Endothelial cell of umbilical vein (primary cell): Measurements from ENCODE around the gene TMEM109. TPM values are rescaled to one million over a fixed set of nuclear protein-coding genes. Genes with fewer than 3 reads are reported as not detected.

Experiments
- BruUV-seq: library from RNA; stranded (reverse); fragments of 400-500 nt; replicated peaks from 2 replicates; lab custom pipeline; 2021; lab: Mats Ljungman, UMichigan
- CTCF ChIA-PET: fragments of 300-600, 350-600 bp; sonication (Branson Sonifier 250); formaldehyde crosslinking; loops from one replicate; lab custom pipeline; 2021; ENCODE audit warnings: antibody characterized with exemption, inconsistent platforms; lab: Charles Lee
- POLR2A ChIA-PET: fragments of 300-600, 350-600 bp; sonication (Branson Sonifier 250); formaldehyde crosslinking; loops from one replicate; lab custom pipeline; 2021; ENCODE audit warnings: antibody characterized with exemption, inconsistent platforms; lab: Charles Lee
- DNase-seq: peaks from one replicate; pipeline ENCODE4 v3.0.0-alpha.2; 2011; ENCODE audit warnings: low read depth, low spot score
- FAIRE-seq: peaks from 2 replicates; lab custom pipeline; 2011; peaks lifted over from hg19 to GRCh38; lab: Jason Lieb, UNC
- H2AFZ ChIP-seq: 2 replicates; pipeline ENCODE4 v1.6.0; 2012; ENCODE audit warnings: low read depth, low read length, control low read depth, inconsistent platforms
- H3K27ac ChIP-seq: 2 replicates; pipeline ENCODE4 v1.5.1; 2011; ENCODE audit warnings: low read depth, mild to moderate bottlenecking, control low read depth, low read length, moderate library complexity; ENCODE audit not compliant: insufficient read depth
- H3K27me3 ChIP-seq, 2 experiments: 2 replicates each; pipeline versions ENCODE4 v1.6.0 to v1.6.1; 2011; ENCODE audit warnings: low read length in 2 of 2, mixed read lengths in 1 of 2; ENCODE audit not compliant: control insufficient read depth in 2 of 2, insufficient read depth in 2 of 2
- H3K36me3 ChIP-seq, 2 experiments: 2 replicates in 1 of 2; 3 replicates in 1 of 2; pipeline ENCODE4 v1.5.1; 2011; ENCODE audit warnings: low read length in 2 of 2, mild to moderate bottlenecking in 1 of 2, moderate library complexity in 1 of 2; ENCODE audit not compliant: control insufficient read depth in 2 of 2, insufficient read depth in 2 of 2; ENCODE audit errors: extremely low read depth in 1 of 2
- H3K4me1 ChIP-seq: 3 replicates; pipeline ENCODE4 v1.5.1; 2011; ENCODE audit warnings: mild to moderate bottlenecking, low read length; ENCODE audit not compliant: control insufficient read depth, insufficient read depth; ENCODE audit errors: extremely low read depth
- H3K4me2 ChIP-seq: 2 replicates; pipeline ENCODE4 v1.6.1; 2011; ENCODE audit warnings: low read length, control low read depth, mixed read lengths; ENCODE audit not compliant: insufficient read depth
- H3K4me3 ChIP-seq, 3 experiments: fragments of 200-600 bp in 1 of 3; sonication (generic), shearing (Covaris generic) in 1 of 3; replicated peaks in 1 of 3; 2 replicates each; pipeline ENCODE4 v1.5.1; 2011 to 2016; ENCODE audit warnings: control low read depth in 3 of 3, low read length in 3 of 3, mild to moderate bottlenecking in 2 of 3, inconsistent platforms in 1 of 3, low read depth in 1 of 3, moderate library complexity in 1 of 3; ENCODE audit not compliant: insufficient read depth in 1 of 3
- H3K79me2 ChIP-seq: 2 replicates; pipeline ENCODE4 v1.6.0; 2012; ENCODE audit warnings: low read length, inconsistent platforms; ENCODE audit not compliant: control insufficient read depth, insufficient read depth
- H3K9ac ChIP-seq: replicated peaks from 2 replicates; pipeline ENCODE3; 2011; ENCODE audit warnings: low read length, control low read depth; ENCODE audit not compliant: insufficient read depth; ENCODE audit errors: extremely low read depth
- H3K9me1 ChIP-seq: replicated peaks from 3 replicates; pipeline ENCODE4 v1.6.0; 2011; ENCODE audit warnings: mild to moderate bottlenecking, low read length; ENCODE audit not compliant: control insufficient read depth, insufficient read depth; ENCODE audit errors: extremely low read depth
- H3K9me3 ChIP-seq: replicated peaks from 2 replicates; pipeline ENCODE4 v1.5.1; 2012; ENCODE audit warnings: low read length, inconsistent platforms; ENCODE audit not compliant: control insufficient read depth, insufficient read depth
- H4K20me1 ChIP-seq: replicated peaks from 2 replicates; pipeline ENCODE3; 2011; ENCODE audit warnings: mild to moderate bottlenecking, low read length; ENCODE audit not compliant: control insufficient read depth, insufficient read depth; ENCODE audit errors: extremely low read depth
- CTCF ChIP-seq, 2 donors: IDR thresholded peaks; 1 replicate in 1 of 2; 2 replicates in 1 of 2; pipeline ENCODE4 v1.5.1; 2011; ENCODE audit warnings: low read length in 2 of 2, mild to moderate bottlenecking in 2 of 2, moderate library complexity in 2 of 2, control low read depth in 1 of 2, inconsistent platforms in 1 of 2, low read depth in 1 of 2; ENCODE audit not compliant: insufficient read depth in 1 of 2; ENCODE audit errors: extremely low read depth in 1 of 2
- EZH2 ChIP-seq: IDR thresholded peaks from 2 replicates; pipeline ENCODE4 v1.6.1; 2012; ENCODE audit warnings: borderline replicate concordance, low read depth, mild to moderate bottlenecking, moderate library complexity, low read length, inconsistent platforms; ENCODE audit not compliant: severe bottlenecking
- FOS ChIP-seq: IDR thresholded peaks from 2 replicates; pipeline ENCODE4 v1.6.1; 2011; ENCODE audit warnings: mild to moderate bottlenecking, low read length, moderate library complexity, borderline replicate concordance; ENCODE audit not compliant: insufficient read depth
- GATA2 ChIP-seq: IDR thresholded peaks from 2 replicates; pipeline ENCODE4 v1.7.0; 2011; ENCODE audit warnings: low read depth, mild to moderate bottlenecking, moderate library complexity, mixed read lengths, low read length; ENCODE audit not compliant: insufficient read length, insufficient read depth
- JUN ChIP-seq: IDR thresholded peaks from 2 replicates; pipeline ENCODE4 v1.6.1; 2011; ENCODE audit warnings: borderline replicate concordance, low read depth; ENCODE audit not compliant: insufficient read length, insufficient read depth
- MYC ChIP-seq: IDR thresholded peaks from one replicate; pipeline ENCODE4 v1.6.1; 2011; ENCODE audit warnings: mild to moderate bottlenecking, low read depth, low read length
- POLR2A ChIP-seq: IDR thresholded peaks from 2 replicates; pipeline ENCODE4 v1.6.1; 2012; ENCODE audit warnings: low read depth, mild to moderate bottlenecking, control low read depth, low read length
- POLR2AphosphoS5 ChIP-seq: IDR thresholded peaks from 2 replicates; pipeline ENCODE4 v1.6.1; 2012; ENCODE audit warnings: low read depth, mild to moderate bottlenecking, control low read depth, low read length, moderate library complexity; ENCODE audit not compliant: insufficient read depth
- dilution Hi-C: fragments of 300-500 bp; cut with MboI; formaldehyde crosslinking; loops from one replicate; pipeline ENCODE4 v1.15.0; 2019; ENCODE audit warnings: low sequenced_read_pairs; ENCODE audit not compliant: extremely low pct_ligation_motif_present
- intact Hi-C: fragments of 100-400 bp; cut with micrococcal nuclease; formaldehyde crosslinking; loops from one replicate; pipeline ENCODE4 v1.10.0; 2022
- polyA plus RNA-seq, 4 experiments: library from polyadenylated mRNA; depleted of rRNA in 3 of 4; stranded (reverse) in 3 of 4; unstranded in 1 of 4; fragments of >200 nt; gene quantifications; 2 replicates each; pipeline versions ENCODE4 v1.2.1 to v1.2.3, GENCODE V29; 2011 to 2012; ENCODE audit warnings: missing spikeins in 1 of 4
- total RNA-seq: library from RNA; stranded (reverse); gene quantifications from 2 replicates; pipeline ENCODE4 v1.2.3, GENCODE V29; 2021
- TF ChIP-seq, protein P1 (sequence below): IDR thresholded peaks from 2 replicates; pipeline ENCODE4 v1.6.1; 2011; ENCODE audit not compliant: insufficient read depth, insufficient read length

TMEM109 gene
- total and polyA plus RNA-seq, 2 donors (not counting 3 experiments of a cell fraction or from before 2014, with no cell fraction given) = 143 to 192 TPM

- H3K36me3 ChIP-seq = no peaks in the 10 kb centered on the region
- TF ChIP-seq JUN (no peak), CTCF (IDR thresholded peaks at IDR 0.05; ENCODE audit: extremely low read depth in 1 of 2, insufficient read depth in 1 of 2, low read depth in 1 of 2, low read length in 2 of 2) (no peak), EZH2 (no peak), POLR2AphosphoS5 (no peak), FOS (no peak), MYC (no peak), GATA2 (no peak), POLR2A (no peak)
- TF ChIP-seq, protein P1, sequence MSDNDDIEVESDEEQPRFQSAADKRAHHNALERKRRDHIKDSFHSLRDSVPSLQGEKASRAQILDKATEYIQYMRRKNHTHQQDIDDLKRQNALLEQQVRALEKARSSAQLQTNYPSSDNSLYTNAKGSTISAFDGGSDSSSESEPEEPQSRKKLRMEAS = no peak
- no peak overlapping the region for H3K9ac ChIP-seq
- peak overlapping the region; percentile 96 for H2AFZ ChIP-seq
- peaks cover 0 to 6% of the 10 kb centered on the region in 2 experiments for H3K27me3 ChIP-seq
- no TSS peak for BruUV-seq
- H3K4me3 ChIP-seq = no peak overlapping the region
- dilution Hi-C loops = no loop called here
- H3K79me2 ChIP-seq = peaks cover 28% of the 10 kb centered on the region
- H3K4me2 ChIP-seq = no peak overlapping the region
- H3K9me1 ChIP-seq = no peaks in the 10 kb centered on the region
- intact Hi-C loops = loop anchor here (10.0 kb wide), 1 partner anchor 222 kb away; no protein-coding TSS in a partner anchor
- FAIRE-seq = no peak
- no peak overlapping the region for H3K27ac ChIP-seq
- H3K9me3 ChIP-seq = no peaks in the 10 kb centered on the region
- ChIA-PET CTCF (interaction anchor here (0.6 to 4.8 kb wide), 3 partner anchors 13 to 203 kb away, joined by 3 to 32 read pairs (median 4); no protein-coding TSS in a partner anchor), POLR2A (no interaction called here)
- peaks cover 25% of the 10 kb centered on the region for H3K4me1 ChIP-seq
- DNase-seq = no peak
- no peaks in the 10 kb centered on the region for H4K20me1 ChIP-seq
Observed at GRCh38 chr11:60912223-60912850, 1.6 kb upstream of the TMEM109 start.
